OCI-LY7 (cell line): ENCODE data around the gene TGM5. TPM values are rescaled to one million over a fixed set of nuclear protein-coding genes. Genes with fewer than 3 reads are reported as not detected.

ENCODE experiments used
- BruUV-seq: library from RNA; stranded (reverse); fragments of 400-500 nt; replicated peaks from 2 replicates; lab custom pipeline; 2021; lab: Mats Ljungman, UMichigan
- CTCF ChIA-PET: fragments of 300-600 bp; sonication (Branson Sonifier 250); formaldehyde crosslinking; loops from one replicate; lab custom pipeline; 2022; ENCODE audit warnings: antibody characterized with exemption; ENCODE audit not compliant: unreplicated experiment; lab: Charles Lee
- POLR2A ChIA-PET: fragments of 300-600 bp; sonication (Branson Sonifier 250); formaldehyde crosslinking; loops from one replicate; lab custom pipeline; 2022; ENCODE audit warnings: antibody characterized with exemption; lab: Charles Lee
- DNase-seq: peaks from one replicate; pipeline ENCODE4 v3.0.0-alpha.2; 2015; ENCODE audit warnings: low spot score
- H2AFZ ChIP-seq: fragments of 200-600 bp; sonication (generic), shearing (Covaris generic); 2 replicates; pipeline ENCODE4 v1.6.1; 2014; ENCODE audit warnings: mild to moderate bottlenecking, antibody characterized with exemption, low read length, moderate library complexity
- H3K27ac ChIP-seq: fragments of 200-600 bp; sonication (generic); 2 replicates; pipeline ENCODE4 v1.5.1; 2014; ENCODE audit warnings: mixed run types, low read depth, mild to moderate bottlenecking, moderate library complexity, low read length, inconsistent platforms; ENCODE audit not compliant: poor library complexity, severe bottlenecking
- H3K36me3 ChIP-seq: fragments of 200-600 bp; sonication (generic); 2 replicates; pipeline ENCODE4 v1.6.1; 2014; ENCODE audit warnings: mild to moderate bottlenecking, antibody characterized with exemption, low read length, moderate library complexity, mixed read lengths; ENCODE audit not compliant: insufficient read depth
- H3K4me1 ChIP-seq: fragments of 200-600 bp; sonication (generic); 2 replicates; pipeline ENCODE4 v1.5.1; 2014; ENCODE audit warnings: mild to moderate bottlenecking, low read length; ENCODE audit not compliant: insufficient read depth, poor library complexity, severe bottlenecking
- H3K4me2 ChIP-seq: fragments of 200-600 bp; sonication (generic); 2 replicates; pipeline ENCODE4 v1.6.1; 2014; ENCODE audit warnings: mild to moderate bottlenecking, low read length
- H3K4me3 ChIP-seq: fragments of 200-600 bp; sonication (generic); 2 replicates; pipeline ENCODE4 v1.5.1; 2014; ENCODE audit warnings: mild to moderate bottlenecking, low read depth, low read length; ENCODE audit not compliant: poor library complexity, severe bottlenecking
- H3K79me2 ChIP-seq: fragments of 200-600 bp; sonication (generic); 2 replicates; pipeline ENCODE4 v1.6.1; 2016; ENCODE audit warnings: low read depth, mild to moderate bottlenecking, low read length, moderate library complexity, mixed read lengths; ENCODE audit not compliant: insufficient read depth
- H3K9me2 ChIP-seq: fragments of 200-600 bp; sonication (generic); 2 replicates; pipeline ENCODE4 v1.6.1; 2016; ENCODE audit warnings: mild to moderate bottlenecking, low read length, mixed read lengths; ENCODE audit not compliant: insufficient read depth
- H3K9me3 ChIP-seq: fragments of 200-600 bp; sonication (generic); 2 replicates; pipeline ENCODE4 v1.6.1; 2014; ENCODE audit warnings: mild to moderate bottlenecking, mixed run types, low read length, mixed read lengths
- H4K20me1 ChIP-seq: fragments of 200-600 bp; sonication (generic); 2 replicates; pipeline ENCODE4 v1.6.1; 2014; ENCODE audit warnings: mild to moderate bottlenecking, antibody characterized with exemption, low read length, moderate library complexity, mixed read lengths; ENCODE audit not compliant: insufficient read depth
- CTCF ChIP-seq: fragments of 200-600 bp; sonication (generic); conservative IDR thresholded peaks from 2 replicates; pipeline ENCODE4 v1.5.1; 2014; ENCODE audit warnings: mild to moderate bottlenecking, antibody characterized with exemption, low read length, moderate library complexity, mixed read lengths
- EZH2phosphoT487 ChIP-seq: fragments of 200-600 bp; sonication (generic); IDR thresholded peaks from 2 replicates; pipeline ENCODE4 v1.6.1; 2018; ENCODE audit warnings: low read depth, borderline replicate concordance, mild to moderate bottlenecking, mixed run types, antibody characterized with exemption, low read length, moderate library complexity, mixed read lengths
- intact Hi-C: fragments of 100-400 bp; cut with micrococcal nuclease; formaldehyde crosslinking; loops from one replicate; pipeline ENCODE4 v1.10.0; 2022; ENCODE audit not compliant: unreplicated experiment
- total RNA-seq, 2 experiments: library from RNA; depleted of rRNA in 1 of 2; stranded (reverse); fragments of >200 nt in 1 of 2; shearing (Covaris generic) in 1 of 2; gene quantifications; 2 replicates each; pipeline ENCODE4 v1.2.3, GENCODE V29; 2014 to 2022

The TGM5 gene
- total RNA-seq, 2 experiments from 2014 or later = not detected

- Histone ChIP-seq H3K27ac (no peak overlapping the region), H2AFZ (no peak overlapping the region), H3K9me3 (no peaks in the 10 kb centered on the region), H3K9me2 (no peaks in the 10 kb centered on the region), H3K4me3 (no peak overlapping the region), H4K20me1 (no peaks in the 10 kb centered on the region), H3K79me2 (no peaks in the 10 kb centered on the region), H3K36me3 (no peaks in the 10 kb centered on the region), H3K4me1 (no peaks in the 10 kb centered on the region), H3K4me2 (no peak overlapping the region)
- BruUV-seq = no TSS peak
- POLR2A ChIA-PET = interaction anchor here (0.6 kb wide), 1 partner anchor 221 kb away, joined by 4 read pairs; no protein-coding TSS in a partner anchor
- no peak for DNase-seq
- intact Hi-C loops = no loop called here
- TF ChIP-seq EZH2phosphoT487 = no peak
- no peak for TF ChIP-seq CTCF
- CTCF ChIA-PET = interaction anchor here (0.5 to 1.5 kb wide), 3 partner anchors 10 to 112 kb away, joined by 3 to 5 read pairs (median 4); no protein-coding TSS in a partner anchor
Measured at GRCh38 chr15:43214169-43214568, 52.6 kb downstream of the TGM5 start.

- CTCF ChIA-PET = interaction anchor here (1.5 kb wide), 1 partner anchor 12 kb away, joined by 5 read pairs; no protein-coding TSS in a partner anchor
- Histone ChIP-seq H3K27ac (no peak overlapping the region), H4K20me1 (no peaks in the 10 kb centered on the region), H3K4me1 (no peaks in the 10 kb centered on the region), H3K79me2 (no peaks in the 10 kb centered on the region), H3K36me3 (no peaks in the 10 kb centered on the region), H3K4me3 (no peak overlapping the region), H3K9me3 (no peaks in the 10 kb centered on the region), H3K9me2 (no peaks in the 10 kb centered on the region), H3K4me2 (no peak overlapping the region), H2AFZ (no peak overlapping the region)
- intact Hi-C loops = no loop called here
- TF ChIP-seq CTCF (no peak), EZH2phosphoT487 (no peak)
- no TSS peak for BruUV-seq
- POLR2A ChIA-PET = interaction anchor here (0.6 kb wide), 1 partner anchor 222 kb away, joined by 4 read pairs; no protein-coding TSS in a partner anchor
- DNase-seq = no peak
Measured at GRCh38 chr15:43213466-43213865, 53.3 kb downstream of the TGM5 start.

GRCh38 chr15:43212951-43213350 lies 53.8 kb downstream of the TGM5 start:
- Histone ChIP-seq H3K9me3 (no peaks in the 10 kb centered on the region), H3K9me2 (no peaks in the 10 kb centered on the region), H3K36me3 (no peaks in the 10 kb centered on the region), H3K4me1 (no peaks in the 10 kb centered on the region), H3K79me2 (no peaks in the 10 kb centered on the region), H3K27ac (no peak overlapping the region), H2AFZ (no peak overlapping the region), H3K4me3 (no peak overlapping the region), H3K4me2 (no peak overlapping the region), H4K20me1 (no peaks in the 10 kb centered on the region)
- intact Hi-C loops = no loop called here
- no peak for TF ChIP-seq CTCF
- no peak for TF ChIP-seq EZH2phosphoT487
- POLR2A ChIA-PET = no interaction called here
- no peak for DNase-seq
- no TSS peak for BruUV-seq
- CTCF ChIA-PET = interaction anchor here (1.5 kb wide), 1 partner anchor 13 kb away, joined by 5 read pairs; no protein-coding TSS in a partner anchor
